ENCODE data around the gene SPEN.
"Not testable (repeated sequence)": the region's sequence is repeated elsewhere in the genome, so short reads cannot be mapped to it uniquely, and the experiment has no call there.

SPEN gene

GRCh38 chr1:15835205-15835740 is 12.2 kb upstream of the SPEN start:
- no peak for DNase-seq

- peak; percentile 96 for DNase-seq
Measured at GRCh38 chr1:15835741-15836510, 11.6 kb upstream of the SPEN start.

GRCh38 chr1:15836511-15836771 is 11.1 kb upstream of the SPEN start:
- not testable (repeated sequence) for DNase-seq

GRCh38 chr1:15836772-15837669 is 10.5 kb upstream of the SPEN start:
- no peak for DNase-seq

- DNase-seq = no peak
Measured at GRCh38 chr1:15837931-15838330, 9.6 kb upstream of the SPEN start.

GRCh38 chr1:15838721-15839120 is 8.8 kb upstream of the SPEN start:
- DNase-seq = no peak

GRCh38 chr1:15843826-15844572 is 3.5 kb upstream of the SPEN start:
- no peak for DNase-seq

- not testable (repeated sequence) for DNase-seq
Measured at GRCh38 chr1:15846056-15846455, 1.5 kb upstream of the SPEN start.

GRCh38 chr1:15847893-15848142 is 311 bp downstream of the SPEN start:
- no peak for DNase-seq

- DNase-seq = no peak
Measured at GRCh38 chr1:15848143-15848928, 829 bp downstream of the SPEN start.

- DNase-seq = peak; percentile 87
Measured at GRCh38 chr1:15848929-15849774, 1.6 kb downstream of the SPEN start.

GRCh38 chr1:15849775-15850324 is 2.3 kb downstream of the SPEN start:
- DNase-seq = peak; percentile 88

- no peak for DNase-seq
Measured at GRCh38 chr1:15850471-15851001, 3.0 kb downstream of the SPEN start.

GRCh38 chr1:15851210-15852035 is 3.9 kb downstream of the SPEN start:
- DNase-seq = no peak

GRCh38 chr1:15852036-15852827 is 4.7 kb downstream of the SPEN start:
- peak; percentile 61 for DNase-seq

- DNase-seq = no peak
Measured at GRCh38 chr1:15852828-15853302, 5.4 kb downstream of the SPEN start.

GRCh38 chr1:15856888-15857287 is 9.4 kb downstream of the SPEN start:
- no peak for DNase-seq

- DNase-seq = no peak
Measured at GRCh38 chr1:15858069-15858670, 10.7 kb downstream of the SPEN start.

Data from NCI-H526 treated with DMSO at 0.1 percent for 48 hours (cell line).